ENCODE measurements around the gene ATP8B3.

DNA sequence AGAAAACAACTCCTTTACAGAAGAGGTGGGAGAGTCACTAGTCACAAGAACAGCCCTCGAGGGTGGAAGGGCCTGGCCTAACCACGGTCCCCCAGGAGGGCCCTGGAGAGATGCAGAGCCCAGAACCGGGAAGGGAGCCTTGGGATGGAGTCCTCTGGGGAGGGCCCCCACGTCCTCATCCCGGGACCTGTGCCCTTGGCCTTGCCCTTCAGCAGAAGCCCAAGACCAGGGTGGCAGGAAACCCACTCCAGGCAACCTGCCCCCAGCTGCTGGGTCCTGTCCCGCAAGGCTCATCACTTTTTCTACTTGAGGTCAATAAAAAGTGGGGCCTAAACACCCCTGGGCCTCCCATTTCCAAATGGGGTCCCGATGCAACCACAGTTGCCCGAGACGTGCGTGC lies 2.3 kb upstream of the ATP8B3 start:
- TF ChIP-seq GATA2 (IDR thresholded peaks at IDR 0.05; ENCODE audit: low read depth, low read length) (no peak), GATA3 (IDR thresholded peaks at IDR 0.05; ENCODE audit: low read depth, low read length) (no peak)

Measured in SH-SY5Y (cell line).